Body of pancreas (tissue), 4 donors: ENCODE measurements around the gene KLC4. TPM values are rescaled to one million over a fixed set of nuclear protein-coding genes. Genes with fewer than 3 reads are reported as not detected.

Experiments
- ATAC-seq: fragments of 150-250 bp; one replicate; pipeline ENCODE4 v1.9.1; 2016
- DNase-seq, 4 donors: peaks; one replicate each; pipeline ENCODE4 v3.0.0-alpha.2; 2019
- H3K27ac ChIP-seq, 4 donors: fragments of 200-600 bp; sonication (generic); 1 replicate in 3 of 4; 2 replicates in 1 of 4; pipeline versions ENCODE4 v1.5.1 to v1.6.1; 2016 to 2019; ENCODE audit warnings: mild to moderate bottlenecking in 1 of 4, mixed read lengths in 1 of 4, moderate library complexity in 1 of 4
- H3K27me3 ChIP-seq, 2 donors: fragments of 200-600 bp; sonication (generic); one replicate each; pipeline ENCODE4 v1.6.0; 2016; ENCODE audit warnings: mild to moderate bottlenecking in 1 of 2
- H3K36me3 ChIP-seq, 2 donors: fragments of 200-600 bp; sonication (generic); replicated peaks in 1 of 2; 2 replicates each; pipeline ENCODE4 v1.5.1; 2016; ENCODE audit warnings: low read depth in 2 of 2; ENCODE audit not compliant: insufficient read depth in 1 of 2
- H3K4me1 ChIP-seq: fragments of 200-600 bp; sonication (generic); one replicate; pipeline ENCODE4 v1.6.0; 2016
- H3K4me3 ChIP-seq, 2 donors: fragments of 200-600 bp; sonication (generic); 1 replicate in 1 of 2; 2 replicates in 1 of 2; pipeline ENCODE4 v1.5.1; 2016 to 2019
- H3K9me3 ChIP-seq, 3 donors: fragments of 200-600 bp; sonication (generic); 1 replicate in 2 of 3; 2 replicates in 1 of 3; pipeline ENCODE4 v1.5.1; 2016
- POLR2A ChIP-seq, 3 donors: fragments of 450-650 bp; IDR thresholded peaks; one replicate each; pipeline ENCODE4 v1.6.1; 2016; ENCODE audit warnings: antibody characterized with exemption in 3 of 3, mild to moderate bottlenecking in 2 of 3
- WGBS, 2 donors: methylation state at CpG; one replicate each; pipeline ENCODE4 v1.1.5; 2017; 5-methylcytosine and 5-hydroxymethylcytosine counted together
- intact Hi-C: fragments of 100-400 bp; cut with DNase I; formaldehyde crosslinking; loops from one replicate; pipeline ENCODE4 v1.15.1; 2023
- total RNA-seq, 2 donors: library from RNA; depleted of rRNA; stranded (reverse); fragments of >200 nt; gene quantifications; one replicate each; pipeline ENCODE4 v1.1.0, GENCODE V29; 2016
- TF ChIP-seq, protein P1 (sequence below), 7 experiments: fragments of 450-650 bp in 4 of 7; fragments of 200-600 bp in 3 of 7; sonication (generic) in 3 of 7; IDR thresholded peaks; one replicate each; pipeline ENCODE4 v1.5.1; 2016 to 2019; ENCODE audit warnings: antibody characterized with exemption in 7 of 7

KLC4 gene
- total RNA-seq, 2 donors from 2014 or later, result 19.8 to 33.5 TPM

DNA sequence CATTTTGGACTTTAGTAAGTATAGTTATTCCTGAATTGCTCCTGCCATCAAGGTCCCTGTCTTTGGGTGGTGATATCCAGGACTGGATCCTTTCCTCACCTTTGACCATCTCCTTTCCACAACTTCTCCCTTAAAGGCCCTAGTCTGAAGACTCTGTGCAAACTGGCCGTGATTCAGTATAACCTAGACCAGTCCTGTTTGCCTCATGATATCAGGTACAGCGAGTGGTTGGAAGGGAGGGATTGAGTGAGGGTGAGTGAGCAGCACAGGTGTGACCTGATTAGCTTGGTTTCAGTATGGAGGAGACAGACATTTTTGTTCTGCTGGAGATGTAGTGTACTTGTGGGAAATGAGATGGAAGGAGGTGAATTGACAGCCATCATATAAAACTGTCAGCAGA, 40.3 kb upstream of the KLC4 start:
- Histone ChIP-seq H3K27ac (no peak overlapping the region), H3K9me3 (no peaks in the 10 kb centered on the region), H3K36me3 (peaks cover 0 to 2% of the 10 kb centered on the region in 2 donors), H3K27me3 (no peaks in the 10 kb centered on the region), H3K4me3 (no peak overlapping the region), H3K4me1 (peaks cover 60% of the 10 kb centered on the region)
- 64 to 71% methylated on average over 2 of the region's 2 CpGs for WGBS, 2 donors
- TF ChIP-seq, protein P1, sequence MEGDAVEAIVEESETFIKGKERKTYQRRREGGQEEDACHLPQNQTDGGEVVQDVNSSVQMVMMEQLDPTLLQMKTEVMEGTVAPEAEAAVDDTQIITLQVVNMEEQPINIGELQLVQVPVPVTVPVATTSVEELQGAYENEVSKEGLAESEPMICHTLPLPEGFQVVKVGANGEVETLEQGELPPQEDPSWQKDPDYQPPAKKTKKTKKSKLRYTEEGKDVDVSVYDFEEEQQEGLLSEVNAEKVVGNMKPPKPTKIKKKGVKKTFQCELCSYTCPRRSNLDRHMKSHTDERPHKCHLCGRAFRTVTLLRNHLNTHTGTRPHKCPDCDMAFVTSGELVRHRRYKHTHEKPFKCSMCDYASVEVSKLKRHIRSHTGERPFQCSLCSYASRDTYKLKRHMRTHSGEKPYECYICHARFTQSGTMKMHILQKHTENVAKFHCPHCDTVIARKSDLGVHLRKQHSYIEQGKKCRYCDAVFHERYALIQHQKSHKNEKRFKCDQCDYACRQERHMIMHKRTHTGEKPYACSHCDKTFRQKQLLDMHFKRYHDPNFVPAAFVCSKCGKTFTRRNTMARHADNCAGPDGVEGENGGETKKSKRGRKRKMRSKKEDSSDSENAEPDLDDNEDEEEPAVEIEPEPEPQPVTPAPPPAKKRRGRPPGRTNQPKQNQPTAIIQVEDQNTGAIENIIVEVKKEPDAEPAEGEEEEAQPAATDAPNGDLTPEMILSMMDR (IDR thresholded peaks at IDR 0.05), result no peak
- ATAC-seq (no peak), DNase-seq (no peak)
- intact Hi-C loops, result loop anchor here (5.0 kb wide), 1 partner anchor 38 kb away; the partner anchor contains the start of genes KLC4 and MRPL2

DNA sequence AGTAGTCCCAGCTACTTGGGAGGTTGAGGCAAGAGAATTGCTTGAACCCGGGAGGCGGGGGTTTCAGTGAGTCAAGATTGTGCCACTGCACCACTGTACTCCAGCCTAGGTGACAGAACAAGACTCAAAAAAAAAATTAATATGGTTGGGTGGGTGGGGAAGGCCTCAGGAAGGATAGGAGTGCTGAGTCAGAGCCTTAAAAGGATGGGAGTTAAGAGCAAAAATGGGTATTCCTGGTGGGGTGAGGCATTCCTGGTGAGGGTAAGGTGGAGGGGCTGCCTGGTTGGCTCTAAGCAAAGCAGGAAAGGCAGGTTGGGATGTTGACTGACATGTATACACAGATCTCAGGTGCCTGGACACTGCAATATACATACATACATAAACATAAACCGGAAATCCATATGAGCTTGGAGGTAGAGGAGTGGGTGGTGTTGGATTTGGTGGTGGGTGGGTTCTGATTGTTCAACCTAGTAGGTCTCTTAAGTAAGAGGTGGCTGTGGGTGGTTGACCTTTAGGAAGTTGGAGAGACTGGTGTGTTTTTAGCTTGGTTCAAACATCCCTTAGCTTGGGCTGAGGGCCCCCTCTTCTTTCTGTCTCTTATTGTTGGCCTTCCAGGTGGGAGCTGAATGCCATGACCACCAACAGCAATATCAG, 39.3 kb upstream of the KLC4 start:
- Histone ChIP-seq H3K4me3 (no peak overlapping the region), H3K27ac (peak overlapping the region in 3 of 4 donors; percentile 71 to 86 (median 86)), H3K27me3 (no peaks in the 10 kb centered on the region), H3K4me1 (peaks cover 57% of the 10 kb centered on the region), H3K36me3 (peaks cover 0 to 5% of the 10 kb centered on the region in 2 donors), H3K9me3 (no peaks in the 10 kb centered on the region)
- intact Hi-C loops, result no loop called here
- DNase-seq, result no peak
- ATAC-seq, result no peak
- 91 to 95% methylated on average over 3 of the region's 3 CpGs for WGBS, 2 donors
- no peak for TF ChIP-seq POLR2A (IDR thresholded peaks at IDR 0.05)
- TF ChIP-seq, protein P1 (IDR thresholded peaks at IDR 0.05), result no peak

DNA sequence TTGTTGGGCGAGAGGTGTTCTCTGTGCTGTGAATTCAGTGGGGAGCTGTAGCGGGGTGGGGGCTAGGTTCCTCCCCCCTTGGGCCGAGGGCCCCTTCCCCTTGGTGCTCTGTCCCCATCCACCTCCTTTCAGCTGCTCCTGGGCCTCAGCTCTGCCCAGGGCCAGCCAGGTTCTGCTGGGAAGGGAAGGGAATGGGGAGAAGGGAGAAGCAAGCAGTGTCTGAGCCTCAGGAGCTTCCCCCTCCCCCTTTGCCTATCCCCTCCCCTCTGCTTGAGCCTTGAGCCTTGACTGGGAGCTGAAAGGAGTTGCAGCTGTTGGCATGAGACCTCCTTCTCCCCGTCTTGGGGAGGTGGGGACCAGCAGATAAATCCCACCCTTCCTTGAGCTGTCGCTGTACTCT, 38.6 kb upstream of the KLC4 start:
- ATAC-seq (peak; percentile 20), DNase-seq (no peak)
- Histone ChIP-seq H3K27ac (peak overlapping the region; percentile 71 to 86 (median 80)), H3K36me3 (peaks cover 0 to 6% of the 10 kb centered on the region in 2 donors), H3K27me3 (no peaks in the 10 kb centered on the region), H3K4me1 (peaks cover 52% of the 10 kb centered on the region), H3K9me3 (no peaks in the 10 kb centered on the region), H3K4me3 (peak overlapping the region; percentile 75 to 86)
- intact Hi-C loops, result no loop called here
- 47 to 50% methylated on average over 5 of the region's 5 CpGs for WGBS, 2 donors
- no peak for TF ChIP-seq POLR2A (IDR thresholded peaks at IDR 0.05)
- TF ChIP-seq, protein P1 (IDR thresholded peaks at IDR 0.05), result no peak

DNA sequence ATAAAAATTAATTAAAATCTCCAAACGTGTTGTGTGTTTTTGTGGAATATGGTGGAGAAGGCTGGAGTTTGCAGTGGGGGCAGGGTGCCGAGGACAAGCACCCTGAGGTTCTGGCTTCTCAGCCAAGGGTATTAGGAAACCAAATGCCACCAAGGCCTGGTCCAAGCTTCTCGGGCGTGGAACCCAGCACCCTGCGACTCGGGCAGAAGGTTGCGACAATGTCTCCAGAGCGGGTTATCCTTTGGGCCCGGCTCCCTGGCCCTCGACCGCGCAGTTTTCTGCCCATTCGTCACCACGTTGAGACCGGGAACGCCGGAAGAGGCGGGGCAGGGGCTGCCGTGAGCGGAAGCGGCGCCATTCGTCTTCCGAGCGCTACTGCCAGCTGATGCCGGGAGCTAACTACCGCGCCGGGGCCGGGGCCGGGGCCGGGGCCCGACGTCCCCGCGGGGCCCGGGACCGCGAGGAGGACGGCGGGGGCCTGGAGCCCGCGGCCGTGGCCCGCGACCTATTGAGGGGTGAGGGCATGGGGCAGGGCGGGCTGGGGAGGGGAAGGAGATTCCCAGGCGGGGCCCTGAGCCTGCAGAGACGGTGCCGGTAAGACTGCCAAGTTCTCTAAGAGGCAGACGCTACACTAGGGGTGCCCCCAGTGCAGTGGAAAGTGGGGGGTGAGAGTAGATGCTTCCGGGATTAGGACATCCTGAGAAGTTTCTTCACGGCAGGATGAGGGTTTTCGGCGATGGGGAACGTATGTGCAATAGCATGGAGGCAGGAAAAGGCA, 38.0 kb upstream of the KLC4 start, which contains the start of gene RRP36:
Gene RRP36 (plus strand): TSS at position 354 of the 778 bp plus-strand sequence. CDS start 32 bp downstream, at position 386.
- peak; percentile 38 to 77 (median 69) for TF ChIP-seq POLR2A (IDR thresholded peaks at IDR 0.05)
- TF ChIP-seq, protein P1 (IDR thresholded peaks at IDR 0.05), result no peak
- no peaks in the 10 kb centered on the region for H3K27me3 ChIP-seq
- peaks cover 0 to 9% of the 10 kb centered on the region in 2 donors for H3K36me3 ChIP-seq
- peak; percentile 79 to 86 (median 80) for DNase-seq
- H3K9me3 ChIP-seq, result no peaks in the 10 kb centered on the region
- peak within 1 kb of the TSS; percentile 75 to 86 for H3K4me3 ChIP-seq
- WGBS, 2 donors, result 0 to 1% methylated on average over 14 to 52 of the region's 56 CpGs
- ATAC-seq, result peak; percentile 92
- peak within 1 kb of the TSS; percentile 71 to 86 (median 80) for H3K27ac ChIP-seq
- H3K4me1 ChIP-seq, result peaks cover 46% of the 10 kb centered on the region
- intact Hi-C loops, result no loop called here
